Colonic mucosa (tissue), 4 donors: ENCODE data around the gene PGK1. TPM values are rescaled to one million over a fixed set of nuclear protein-coding genes. Genes with fewer than 3 reads are reported as not detected.
"Not testable (repeated sequence)": the region's sequence is repeated elsewhere in the genome, so short reads cannot be mapped to it uniquely, and the experiment has no call there.

Experiments used
- DNase-seq: peaks from one replicate; pipeline ENCODE4 v3.0.0-alpha.2; 2020
- H3K27ac ChIP-seq: fragments of 200-600 bp; one replicate; pipeline ENCODE4 v1.8.0; 2021
- H3K27me3 ChIP-seq: fragments of 200-600 bp; one replicate; pipeline ENCODE4 v1.8.0; 2021
- H3K36me3 ChIP-seq: fragments of 200-600 bp; one replicate; pipeline ENCODE4 v1.8.0; 2021
- H3K4me1 ChIP-seq: fragments of 200-600 bp; one replicate; pipeline ENCODE4 v1.8.0; 2021; ENCODE audit warnings: mild to moderate bottlenecking
- H3K4me3 ChIP-seq: fragments of 200-600 bp; one replicate; pipeline ENCODE4 v1.8.0; 2021
- H3K9ac ChIP-seq, 2 donors: one replicate each; pipeline ENCODE4 v1.7.0; 2013; ENCODE audit warnings: control low read depth in 2 of 2, low read depth in 2 of 2, low read length in 2 of 2
- H3K9me3 ChIP-seq: fragments of 200-600 bp; one replicate; pipeline ENCODE4 v1.8.0; 2021
- intact Hi-C: fragments of 100-400 bp; cut with DNase I; formaldehyde crosslinking; loops from one replicate; pipeline ENCODE4 v1.14.1; 2022
- total RNA-seq, 2 donors: library from RNA; stranded (reverse); fragmentation: NEBNext Ultra II Directional in 1 of 2; extraction: Animal tissue kit (Norgen Biotek cat#: 25700) in 1 of 2; gene quantifications; one replicate each; pipeline ENCODE4 v1.2.1, GENCODE V29; 2021
- TF ChIP-seq, protein P1 (sequence below): fragments of 200-600 bp; IDR thresholded peaks from one replicate; pipeline ENCODE4 v1.8.0; 2022; ENCODE audit warnings: antibody characterized with exemption, mild to moderate bottlenecking
- donor health status: healthy.
- donor health status: DM: no; HTN: no; CAD: no.
- donor health status: DM: no; HTN: no; CAD: no.

Gene PGK1
- total RNA-seq, 2 donors from 2014 or later = 500 to 706 TPM

DNA sequence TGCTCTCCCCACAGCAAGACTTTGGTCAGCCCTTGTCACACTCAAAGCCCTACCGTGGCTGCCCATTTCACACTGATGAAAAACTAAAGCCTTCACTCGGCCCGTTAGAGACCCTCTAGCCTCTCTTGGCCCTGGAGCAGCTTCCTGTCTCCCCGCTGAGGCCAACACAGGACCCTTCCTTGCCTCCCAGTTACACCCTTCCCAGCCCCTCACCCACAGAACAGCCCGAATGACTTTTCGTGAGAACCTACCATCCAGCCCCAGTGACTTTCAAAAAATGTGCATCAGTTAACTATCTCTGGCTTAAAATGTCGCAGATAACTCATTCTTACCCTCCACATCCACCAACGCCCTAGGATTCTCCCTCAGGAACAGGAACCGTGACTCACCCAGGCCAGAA lies 36.2 kb downstream of the PGK1 start:
- no peaks in the 10 kb centered on the region for H3K27me3 ChIP-seq
- no peak overlapping the region for H3K27ac ChIP-seq
- TF ChIP-seq, protein P1, sequence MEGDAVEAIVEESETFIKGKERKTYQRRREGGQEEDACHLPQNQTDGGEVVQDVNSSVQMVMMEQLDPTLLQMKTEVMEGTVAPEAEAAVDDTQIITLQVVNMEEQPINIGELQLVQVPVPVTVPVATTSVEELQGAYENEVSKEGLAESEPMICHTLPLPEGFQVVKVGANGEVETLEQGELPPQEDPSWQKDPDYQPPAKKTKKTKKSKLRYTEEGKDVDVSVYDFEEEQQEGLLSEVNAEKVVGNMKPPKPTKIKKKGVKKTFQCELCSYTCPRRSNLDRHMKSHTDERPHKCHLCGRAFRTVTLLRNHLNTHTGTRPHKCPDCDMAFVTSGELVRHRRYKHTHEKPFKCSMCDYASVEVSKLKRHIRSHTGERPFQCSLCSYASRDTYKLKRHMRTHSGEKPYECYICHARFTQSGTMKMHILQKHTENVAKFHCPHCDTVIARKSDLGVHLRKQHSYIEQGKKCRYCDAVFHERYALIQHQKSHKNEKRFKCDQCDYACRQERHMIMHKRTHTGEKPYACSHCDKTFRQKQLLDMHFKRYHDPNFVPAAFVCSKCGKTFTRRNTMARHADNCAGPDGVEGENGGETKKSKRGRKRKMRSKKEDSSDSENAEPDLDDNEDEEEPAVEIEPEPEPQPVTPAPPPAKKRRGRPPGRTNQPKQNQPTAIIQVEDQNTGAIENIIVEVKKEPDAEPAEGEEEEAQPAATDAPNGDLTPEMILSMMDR = no peak
- intact Hi-C loops = no loop called here
- H3K36me3 ChIP-seq = no peaks in the 10 kb centered on the region
- H3K9me3 ChIP-seq = no peaks in the 10 kb centered on the region
- H3K4me3 ChIP-seq = no peak overlapping the region
- H3K4me1 ChIP-seq = no peaks in the 10 kb centered on the region
- H3K9ac ChIP-seq = no peak overlapping the region
- no peak for DNase-seq

DNA sequence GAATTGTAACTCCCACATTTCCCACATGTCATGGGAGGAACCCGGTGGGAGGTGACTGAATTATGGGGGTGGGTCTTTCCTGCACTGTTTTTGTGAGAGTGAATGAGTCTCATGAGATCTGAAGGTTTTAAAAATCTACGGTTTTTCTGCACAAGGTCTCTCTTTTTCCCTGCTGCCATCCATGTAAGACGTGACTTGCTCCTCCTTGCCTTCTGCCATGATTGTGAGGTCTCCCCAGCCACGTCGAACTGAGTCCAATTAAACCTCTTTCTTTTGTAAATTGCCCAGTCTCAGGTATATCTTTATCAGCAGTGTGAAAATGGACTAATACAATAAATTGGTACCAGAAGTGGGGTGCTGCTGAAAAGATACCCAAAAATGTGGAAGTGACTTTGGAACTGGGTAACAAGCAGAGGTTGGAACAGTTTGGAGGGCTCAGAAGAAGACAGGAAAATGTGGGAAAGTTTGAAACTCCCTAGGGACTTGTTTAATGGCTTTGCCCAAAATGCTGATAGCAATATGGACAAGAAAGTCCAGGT lies 43.0 kb downstream of the PGK1 start:
- H3K27ac ChIP-seq, intact Hi-C loops, H3K9me3 ChIP-seq, DNase-seq, H3K4me1 ChIP-seq, H3K36me3 ChIP-seq, H3K27me3 ChIP-seq, H3K4me3 ChIP-seq, H3K9ac ChIP-seq: not testable (repeated sequence)

DNA sequence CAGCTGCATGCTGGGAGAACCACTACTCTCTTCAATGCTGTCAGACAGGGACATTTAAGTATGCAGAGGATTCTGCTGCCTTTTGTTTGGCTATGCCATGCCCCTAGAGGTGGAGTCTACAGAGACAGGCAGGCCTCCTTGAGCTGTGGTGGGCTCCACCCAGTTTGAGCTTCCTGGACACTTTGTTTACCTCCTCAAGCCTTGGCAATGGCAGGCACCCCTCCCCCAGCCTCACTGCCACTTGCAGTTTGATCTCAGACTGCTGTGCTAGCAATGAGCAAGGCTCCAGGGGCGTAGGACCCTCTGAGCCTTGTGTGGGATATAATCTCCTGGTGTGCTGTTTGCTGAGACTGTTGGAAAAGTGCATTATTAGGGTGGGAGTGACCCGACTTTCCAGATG lies 53.3 kb downstream of the PGK1 start:
- H3K36me3 ChIP-seq, DNase-seq, H3K9ac ChIP-seq, H3K4me1 ChIP-seq, H3K4me3 ChIP-seq, H3K27me3 ChIP-seq, H3K27ac ChIP-seq, intact Hi-C loops, H3K9me3 ChIP-seq: not testable (repeated sequence)

DNA sequence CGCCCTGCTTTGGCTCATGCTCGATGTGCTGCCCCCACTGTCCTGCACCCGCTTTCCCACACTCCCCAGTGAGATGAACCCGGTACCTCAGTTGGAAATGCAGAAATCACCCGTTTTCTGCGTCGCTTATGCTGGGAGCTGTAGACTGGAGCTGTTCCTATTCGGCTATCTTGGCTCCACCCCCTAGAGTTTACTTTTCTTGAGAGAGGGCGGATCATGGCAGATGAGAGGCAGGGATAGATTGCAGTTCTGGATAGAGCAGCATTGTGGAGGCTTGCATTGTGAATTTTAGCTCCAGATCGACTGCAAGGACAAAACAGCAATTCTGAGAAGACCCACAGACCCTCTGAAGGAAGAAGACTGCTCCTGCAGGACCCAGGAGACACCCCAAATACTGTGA lies 53.8 kb downstream of the PGK1 start:
- DNase-seq, H3K9ac ChIP-seq, H3K9me3 ChIP-seq, H3K4me3 ChIP-seq, H3K4me1 ChIP-seq, H3K27ac ChIP-seq, intact Hi-C loops, H3K27me3 ChIP-seq, H3K36me3 ChIP-seq: not testable (repeated sequence)

DNA sequence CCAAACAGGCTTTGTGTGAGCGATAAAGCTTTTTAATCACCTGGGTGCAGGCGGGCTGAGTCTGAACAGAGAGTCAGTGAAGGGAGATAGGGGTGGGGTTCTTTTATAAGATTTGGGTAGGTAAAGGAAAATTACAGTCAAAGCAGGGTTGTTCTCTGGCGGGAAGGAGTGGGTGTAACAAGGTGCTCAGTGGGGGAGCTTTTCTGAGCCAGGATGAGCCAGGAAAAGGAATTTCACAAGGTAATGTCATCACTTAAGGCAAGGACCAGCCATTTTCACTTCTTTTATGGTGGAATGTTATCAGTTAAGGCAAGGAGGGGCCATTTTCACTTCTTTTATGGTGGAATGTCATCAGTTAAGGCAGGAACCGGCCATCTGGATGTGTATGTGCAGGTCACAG lies 56.7 kb downstream of the PGK1 start:
- H3K36me3 ChIP-seq, H3K4me3 ChIP-seq, H3K4me1 ChIP-seq, DNase-seq, intact Hi-C loops, H3K27me3 ChIP-seq, H3K9ac ChIP-seq, H3K27ac ChIP-seq, H3K9me3 ChIP-seq: not testable (repeated sequence)

DNA sequence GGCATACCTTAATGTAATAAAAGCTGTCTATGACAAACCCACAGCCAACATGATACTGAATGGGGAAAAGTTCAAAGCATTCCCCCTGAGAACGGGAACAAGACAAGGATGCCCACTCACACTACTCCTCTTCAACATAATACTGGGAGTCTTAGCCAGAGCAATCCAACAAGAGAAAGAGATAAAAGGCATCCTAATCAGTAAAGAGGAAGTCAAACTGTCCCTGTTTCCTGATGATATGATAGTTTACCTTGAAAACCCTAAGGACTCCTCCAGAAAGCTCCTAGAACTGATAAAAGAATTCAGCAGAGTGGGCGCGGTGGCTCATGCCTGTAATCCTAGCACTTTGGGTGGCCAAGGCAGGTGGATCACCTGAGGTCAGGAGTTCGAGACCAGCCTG lies 59.1 kb downstream of the PGK1 start:
- H3K4me3 ChIP-seq, H3K36me3 ChIP-seq, H3K9ac ChIP-seq, H3K27ac ChIP-seq, H3K27me3 ChIP-seq, H3K9me3 ChIP-seq, H3K4me1 ChIP-seq, intact Hi-C loops, DNase-seq: not testable (repeated sequence)

DNA sequence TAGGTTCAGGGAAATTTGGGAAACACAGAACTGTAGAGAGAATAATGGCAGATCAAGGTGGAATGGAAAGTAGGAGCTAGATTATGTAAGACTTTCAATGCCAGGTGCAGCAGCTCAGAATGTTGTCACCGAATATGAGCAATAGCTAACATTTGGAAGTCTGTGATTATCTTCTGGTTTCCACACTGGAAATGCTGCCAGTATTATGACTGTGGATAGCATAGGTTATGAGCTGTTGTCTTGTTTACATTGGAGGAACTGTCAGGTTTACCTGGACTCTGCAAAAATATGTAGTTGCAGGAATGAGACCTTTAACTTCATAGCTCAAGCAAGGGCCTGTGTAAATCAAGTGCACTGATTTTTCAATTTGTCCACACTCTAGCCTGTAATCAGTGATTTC lies 61.4 kb downstream of the PGK1 start:
- Histone ChIP-seq H3K9ac (no peak overlapping the region), H3K36me3 (no peaks in the 10 kb centered on the region), H3K4me3 (no peak overlapping the region), H3K27ac (no peak overlapping the region), H3K27me3 (no peaks in the 10 kb centered on the region), H3K4me1 (no peaks in the 10 kb centered on the region), H3K9me3 (no peaks in the 10 kb centered on the region)
- no peak for DNase-seq
- intact Hi-C loops = no loop called here
- TF ChIP-seq, protein P1 = no peak

DNA sequence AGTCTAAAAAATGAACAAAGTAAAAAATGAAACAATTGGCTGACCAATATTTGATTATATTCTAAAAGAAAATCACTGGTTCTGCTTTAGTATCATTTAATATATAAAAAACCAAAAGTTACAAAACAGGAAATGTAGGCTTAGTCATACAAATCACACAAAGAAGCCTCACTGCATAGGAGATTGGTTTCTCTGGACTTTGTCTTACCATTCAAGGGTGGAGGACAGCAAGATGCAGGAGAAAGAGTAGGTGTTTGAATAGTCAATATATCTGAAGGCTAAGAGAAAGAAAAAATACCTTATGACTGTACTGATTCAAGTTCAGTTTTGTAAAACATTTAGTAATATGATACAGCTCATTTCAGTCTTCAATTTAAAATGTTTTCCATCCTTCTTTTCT lies 64.0 kb downstream of the PGK1 start:
- Histone ChIP-seq H3K36me3 (no peaks in the 10 kb centered on the region), H3K27ac (no peak overlapping the region), H3K9ac (no peak overlapping the region), H3K4me1 (no peaks in the 10 kb centered on the region), H3K27me3 (no peaks in the 10 kb centered on the region), H3K4me3 (no peak overlapping the region), H3K9me3 (no peaks in the 10 kb centered on the region)
- DNase-seq = no peak
- intact Hi-C loops = no loop called here
- TF ChIP-seq, protein P1 = no peak

Other genes starting within 250 kb of the PGK1 start
- 10 to 100 TPM; 55.8 to 58.0 TPM for gene MAGT1, start 208.8 kb upstream of the PGK1 start, total RNA-seq
- 100 to 1,000 TPM; 485 to 517 TPM for gene COX7B, start 204.8 kb upstream of the PGK1 start, total RNA-seq
- gene ATP7A, start 193.6 kb upstream of the PGK1 start, total RNA-seq = 10 to 100 TPM in 1 of 2 donors, 1 to 10 TPM in 1; 8.3 to 11.8 TPM
- under 1 TPM in 1 of 2 donors, not detected in 1; 0.77 TPM for gene PGAM4, start 134.6 kb upstream of the PGK1 start, total RNA-seq
- 1 to 10 TPM; 5.8 to 6.3 TPM for gene TAF9B, start 35.4 kb downstream of the PGK1 start, total RNA-seq
- gene CYSLTR1, start 223.4 kb downstream of the PGK1 start, total RNA-seq = 1 to 10 TPM in 1 of 2 donors, under 1 TPM in 1; 0.64 to 1.6 TPM